ENCODE data around the gene TRIM14. TPM values are rescaled to one million over a fixed set of nuclear protein-coding genes. Genes with fewer than 3 reads are reported as not detected.

TRIM14 gene
- total RNA-seq, 1 experiment from 2014 or later = 34.5 TPM

DNA sequence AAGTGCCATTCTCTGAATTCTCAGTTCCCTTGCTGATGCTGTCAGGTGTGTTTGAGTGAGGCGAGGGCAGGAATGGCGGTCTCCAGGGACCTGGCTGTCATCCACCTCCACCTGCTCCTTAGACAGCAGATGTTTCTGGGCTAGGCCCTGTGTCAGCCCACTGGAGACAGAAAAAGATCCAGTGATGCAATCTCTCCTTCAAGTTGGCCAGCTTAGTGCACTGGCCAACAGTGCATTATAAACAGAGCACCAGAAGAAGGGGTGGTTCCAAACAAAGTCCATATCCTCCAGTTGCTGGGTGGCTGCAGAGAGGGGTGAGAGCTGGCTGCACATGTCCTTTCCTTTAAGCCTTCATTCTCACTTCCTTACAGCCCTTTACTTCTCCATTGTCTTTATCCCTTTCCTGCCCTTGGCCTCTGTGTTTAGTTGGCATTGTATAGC lies 35.9 kb downstream of the TRIM14 start:
- BruUV-seq (replicated peaks) = no TSS peak
- Histone ChIP-seq H3K9me3 (no peaks in the 10 kb centered on the region), H3K36me3 (ENCODE audit: control insufficient read depth, insufficient read depth, low read length) (peaks cover 10% of the 10 kb centered on the region), H3K4me1 (no peaks in the 10 kb centered on the region), H3K27me3 (replicated peaks; ENCODE audit: control insufficient read depth, insufficient read depth, low read length) (no peaks in the 10 kb centered on the region), H3K4me3 (ENCODE audit: low read depth, low read length) (no peak overlapping the region)
- no peak for DNase-seq
- Mint-ChIP-seq H3K9me3 (ENCODE audit: unreplicated experiment) (no peaks in the 10 kb centered on the region), H3K36me3 (ENCODE audit: insufficient read depth, unreplicated experiment) (peaks cover 46% of the 10 kb centered on the region), H3K27ac (ENCODE audit: unreplicated experiment) (no peak overlapping the region), H3K4me3 (ENCODE audit: unreplicated experiment) (no peak overlapping the region), H3K4me1 (ENCODE audit: low read depth, unreplicated experiment) (peaks cover 6% of the 10 kb centered on the region), H3K27me3 (ENCODE audit: insufficient read depth, unreplicated experiment) (no peaks in the 10 kb centered on the region)
- TF ChIP-seq, protein P1, sequence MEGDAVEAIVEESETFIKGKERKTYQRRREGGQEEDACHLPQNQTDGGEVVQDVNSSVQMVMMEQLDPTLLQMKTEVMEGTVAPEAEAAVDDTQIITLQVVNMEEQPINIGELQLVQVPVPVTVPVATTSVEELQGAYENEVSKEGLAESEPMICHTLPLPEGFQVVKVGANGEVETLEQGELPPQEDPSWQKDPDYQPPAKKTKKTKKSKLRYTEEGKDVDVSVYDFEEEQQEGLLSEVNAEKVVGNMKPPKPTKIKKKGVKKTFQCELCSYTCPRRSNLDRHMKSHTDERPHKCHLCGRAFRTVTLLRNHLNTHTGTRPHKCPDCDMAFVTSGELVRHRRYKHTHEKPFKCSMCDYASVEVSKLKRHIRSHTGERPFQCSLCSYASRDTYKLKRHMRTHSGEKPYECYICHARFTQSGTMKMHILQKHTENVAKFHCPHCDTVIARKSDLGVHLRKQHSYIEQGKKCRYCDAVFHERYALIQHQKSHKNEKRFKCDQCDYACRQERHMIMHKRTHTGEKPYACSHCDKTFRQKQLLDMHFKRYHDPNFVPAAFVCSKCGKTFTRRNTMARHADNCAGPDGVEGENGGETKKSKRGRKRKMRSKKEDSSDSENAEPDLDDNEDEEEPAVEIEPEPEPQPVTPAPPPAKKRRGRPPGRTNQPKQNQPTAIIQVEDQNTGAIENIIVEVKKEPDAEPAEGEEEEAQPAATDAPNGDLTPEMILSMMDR (IDR thresholded peaks at IDR 0.05; ENCODE audit: insufficient read depth in 1 of 2, low read depth in 1 of 2, low read length in 1 of 2, severe bottlenecking in 1 of 2, unreplicated experiment in 1 of 2) = no peak
- intact Hi-C loops (cut with micrococcal nuclease; ENCODE audit: unreplicated experiment) = no loop called here
- ChIA-PET CTCF (interaction anchor here (1.0 kb wide), 1 partner anchor 12 kb away, joined by 3 read pairs; no protein-coding TSS in a partner anchor), POLR2A (no interaction called here)

DNA sequence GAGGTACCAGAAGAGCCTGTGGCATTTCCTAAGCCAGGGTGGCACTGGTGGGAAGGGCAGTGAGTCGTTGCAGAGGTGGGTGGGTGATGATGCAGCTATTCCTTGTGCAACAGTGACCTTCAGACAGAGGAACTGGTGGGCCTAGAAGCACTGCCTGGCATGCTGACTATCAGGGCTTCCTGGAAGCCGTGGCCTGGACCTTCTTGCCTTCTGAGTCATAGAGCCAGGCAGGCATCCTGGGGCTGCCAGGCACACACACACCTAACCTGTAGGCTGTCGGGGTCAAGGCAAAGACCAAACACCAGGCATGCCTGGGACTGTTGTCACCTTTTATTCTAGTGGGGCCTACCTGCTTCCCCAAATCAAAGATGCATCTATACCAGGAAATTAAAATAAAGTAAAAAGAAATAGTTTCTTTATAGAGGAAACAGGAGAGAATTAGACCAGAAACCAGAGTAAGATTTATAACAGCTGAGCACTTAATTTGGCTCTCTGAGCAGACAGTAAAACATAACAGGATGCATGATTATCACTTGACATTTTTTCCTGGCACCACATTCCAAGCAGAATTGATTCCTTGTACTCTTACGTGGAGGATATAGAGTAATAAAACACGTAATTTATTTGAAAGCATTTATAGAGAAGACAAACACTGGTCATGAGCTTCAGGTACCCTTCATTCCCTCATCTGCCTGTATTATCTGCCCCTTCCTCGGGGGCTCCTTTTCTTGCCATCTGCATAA lies 37.4 kb downstream of the TRIM14 start:
- Mint-ChIP-seq H3K9me3 (ENCODE audit: unreplicated experiment) (no peaks in the 10 kb centered on the region), H3K27ac (ENCODE audit: unreplicated experiment) (no peak overlapping the region), H3K27me3 (ENCODE audit: insufficient read depth, unreplicated experiment) (no peaks in the 10 kb centered on the region), H3K4me3 (ENCODE audit: unreplicated experiment) (no peak overlapping the region), H3K36me3 (ENCODE audit: insufficient read depth, unreplicated experiment) (peaks cover 46% of the 10 kb centered on the region), H3K4me1 (ENCODE audit: low read depth, unreplicated experiment) (peaks cover 5% of the 10 kb centered on the region)
- no peaks in the 10 kb centered on the region for H3K4me1 ChIP-seq
- H3K4me3 ChIP-seq (ENCODE audit: low read depth, low read length) = no peak overlapping the region
- ChIA-PET CTCF (no interaction called here), POLR2A (no interaction called here)
- BruUV-seq (replicated peaks) = no TSS peak
- H3K36me3 ChIP-seq (ENCODE audit: control insufficient read depth, insufficient read depth, low read length) = peaks cover 8% of the 10 kb centered on the region; the same call in 1 of the 2 replicates
- H3K9me3 ChIP-seq = no peaks in the 10 kb centered on the region
- DNase-seq = no peak
- TF ChIP-seq, protein P1 (IDR thresholded peaks at IDR 0.05; ENCODE audit: insufficient read depth in 1 of 2, low read depth in 1 of 2, low read length in 1 of 2, severe bottlenecking in 1 of 2, unreplicated experiment in 1 of 2) = no peak
- no peaks in the 10 kb centered on the region for H3K27me3 ChIP-seq (replicated peaks; ENCODE audit: control insufficient read depth, insufficient read depth, low read length)
- intact Hi-C loops (cut with micrococcal nuclease; ENCODE audit: unreplicated experiment) = no loop called here

DNA sequence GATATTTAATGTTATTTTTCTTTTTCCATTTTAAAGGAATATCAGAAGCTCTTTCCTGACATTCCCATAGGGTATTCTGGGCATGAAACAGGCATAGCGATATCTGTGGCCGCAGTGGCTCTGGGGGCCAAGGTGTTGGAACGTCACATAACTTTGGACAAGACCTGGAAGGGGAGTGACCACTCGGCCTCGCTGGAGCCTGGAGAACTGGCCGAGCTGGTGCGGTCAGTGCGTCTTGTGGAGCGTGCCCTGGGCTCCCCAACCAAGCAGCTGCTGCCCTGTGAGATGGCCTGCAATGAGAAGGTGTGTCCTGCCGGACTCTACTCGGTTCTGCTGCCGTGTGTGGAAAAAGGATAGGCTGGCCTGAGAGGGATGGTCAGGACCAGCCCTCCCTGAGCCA lies 38.2 kb downstream of the TRIM14 start:
- intact Hi-C loops (cut with micrococcal nuclease; ENCODE audit: unreplicated experiment) = no loop called here
- peaks cover 38% of the 10 kb centered on the region for H3K36me3 Mint-ChIP-seq (ENCODE audit: insufficient read depth, unreplicated experiment)

More for the DNA sequence above, 38.2 kb downstream of the TRIM14 start:
- no peak overlapping the region for H3K4me3 ChIP-seq (ENCODE audit: low read depth, low read length)
- no peaks in the 10 kb centered on the region for H3K27me3 Mint-ChIP-seq (ENCODE audit: insufficient read depth, unreplicated experiment)
- no peak overlapping the region for H3K27ac Mint-ChIP-seq (ENCODE audit: unreplicated experiment)
- no peaks in the 10 kb centered on the region for H3K27me3 ChIP-seq (replicated peaks; ENCODE audit: control insufficient read depth, insufficient read depth, low read length)
- H3K4me1 Mint-ChIP-seq (ENCODE audit: low read depth, unreplicated experiment) = no peaks in the 10 kb centered on the region
- H3K36me3 ChIP-seq (ENCODE audit: control insufficient read depth, insufficient read depth, low read length) = peaks cover 8% of the 10 kb centered on the region; the same call in 1 of the 2 replicates
- no TSS peak for BruUV-seq (replicated peaks)
- POLR2A ChIA-PET = no interaction called here
- no peaks in the 10 kb centered on the region for H3K4me1 ChIP-seq
- TF ChIP-seq, protein P1 (IDR thresholded peaks at IDR 0.05; ENCODE audit: insufficient read depth in 1 of 2, low read depth in 1 of 2, low read length in 1 of 2, severe bottlenecking in 1 of 2, unreplicated experiment in 1 of 2) = no peak
- H3K9me3 Mint-ChIP-seq (ENCODE audit: unreplicated experiment) = no peaks in the 10 kb centered on the region
- no peaks in the 10 kb centered on the region for H3K9me3 ChIP-seq
- CTCF ChIA-PET = no interaction called here
- DNase-seq = no peak
- no peak overlapping the region for H3K4me3 Mint-ChIP-seq (ENCODE audit: unreplicated experiment)

Measured in Caco-2 (cell line).